COR-L47 (cell line): Measurements from ENCODE around the gene NAT16.
"Not testable (repeated sequence)": the region's sequence is repeated elsewhere in the genome, so short reads cannot be mapped to it uniquely, and the experiment has no call there.

Experiments
- DNase-seq: peaks from one replicate; lab custom pipeline; 2025; lab: John Stamatoyannopoulos, UW

Gene NAT16

GRCh38 chr7:101180130-101180755, at the start of gene NAT16:
TSS of gene NAT16 (minus strand) at chr7:101180293. CDS start at chr7:101174807, 5,486 bp downstream.
- DNase-seq: no peak

- no peak for DNase-seq
Observed at GRCh38 chr7:101226721-101227120, 46.6 kb upstream of the NAT16 start.

- DNase-seq: no peak
Observed at GRCh38 chr7:101225650-101226049, 45.6 kb upstream of the NAT16 start.

- no peak for DNase-seq
Observed at GRCh38 chr7:101223528-101223927, 43.4 kb upstream of the NAT16 start.

- no peak for DNase-seq
Observed at GRCh38 chr7:101222275-101222830, 42.3 kb upstream of the NAT16 start.

GRCh38 chr7:101220295-101220694, 40.2 kb upstream of the NAT16 start:
- no peak for DNase-seq

- no peak for DNase-seq
Observed at GRCh38 chr7:101218236-101219125, 38.4 kb upstream of the NAT16 start.

- peak; percentile 98 for DNase-seq
Observed at GRCh38 chr7:101217388-101218235, 37.5 kb upstream of the NAT16 start, which contains the start of the genes PLOD3 and ZNHIT1. TSS of gene PLOD3 (minus strand) at chr7:101217581. CDS start at chr7:101217274, 307 bp downstream. TSS of gene ZNHIT1 (plus strand) at chr7:101218165. CDS start at chr7:101218196, 31 bp downstream.

GRCh38 chr7:101216860-101217387, 36.8 kb upstream of the NAT16 start:
- no peak for DNase-seq

GRCh38 chr7:101216001-101216859, 36.1 kb upstream of the NAT16 start:
- no peak for DNase-seq

GRCh38 chr7:101212014-101212413, 31.9 kb upstream of the NAT16 start:
- no peak for DNase-seq

- DNase-seq: no peak
Observed at GRCh38 chr7:101211501-101211900, 31.4 kb upstream of the NAT16 start.

- no peak for DNase-seq
Observed at GRCh38 chr7:101210143-101210542, 30.1 kb upstream of the NAT16 start.

GRCh38 chr7:101208794-101209193, 28.7 kb upstream of the NAT16 start:
- no peak for DNase-seq

- no peak for DNase-seq
Observed at GRCh38 chr7:101207459-101207858, 27.4 kb upstream of the NAT16 start.

GRCh38 chr7:101206665-101207042, 26.6 kb upstream of the NAT16 start:
- no peak for DNase-seq

GRCh38 chr7:101205901-101206664, 26.0 kb upstream of the NAT16 start:
- DNase-seq: no peak

GRCh38 chr7:101203740-101204738, 23.9 kb upstream of the NAT16 start:
- DNase-seq: not testable (repeated sequence)

GRCh38 chr7:101202603-101202918, 22.5 kb upstream of the NAT16 start:
- DNase-seq: no peak
